ACHN (cell line): ENCODE data around the gene PTPN14.

Experiments used
- DNase-seq: peaks from one replicate; pipeline ENCODE4 v3.0.0-alpha.2; 2015
- in situ Hi-C: cut with HindIII; loops from 2 replicates; pipeline ENCODE4 v1.10.0; 2017; ENCODE audit warnings: low sequenced_read_pairs, low pct_ligation_motif_present, low pct_unique_long_range_greater_than_20kb

The PTPN14 gene

GRCh38 chr1:214451596-214451995 lies 99.8 kb downstream of the PTPN14 start:
- no peak for DNase-seq
- in situ Hi-C loops: no loop called here

DNA sequence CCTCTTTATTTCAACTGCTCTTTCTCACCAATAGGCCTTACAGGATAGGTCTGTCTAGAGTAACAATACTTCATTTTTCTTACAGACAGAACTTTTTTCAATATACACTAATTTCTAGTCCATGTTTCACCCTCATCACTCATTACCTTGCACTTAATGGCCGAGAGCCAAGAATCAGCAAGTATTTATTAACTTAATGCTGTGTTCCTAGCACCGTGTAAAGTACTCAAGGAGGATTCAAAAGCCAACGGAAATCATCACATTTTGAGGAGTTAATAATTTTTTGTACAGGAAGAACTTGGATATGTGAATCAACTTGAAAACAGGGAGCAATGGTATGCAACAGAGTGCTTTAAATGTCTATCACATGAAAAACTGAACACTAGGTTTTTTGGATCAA lies 102.0 kb downstream of the PTPN14 start:
- in situ Hi-C loops: no loop called here
- DNase-seq: peak; percentile 71

DNA sequence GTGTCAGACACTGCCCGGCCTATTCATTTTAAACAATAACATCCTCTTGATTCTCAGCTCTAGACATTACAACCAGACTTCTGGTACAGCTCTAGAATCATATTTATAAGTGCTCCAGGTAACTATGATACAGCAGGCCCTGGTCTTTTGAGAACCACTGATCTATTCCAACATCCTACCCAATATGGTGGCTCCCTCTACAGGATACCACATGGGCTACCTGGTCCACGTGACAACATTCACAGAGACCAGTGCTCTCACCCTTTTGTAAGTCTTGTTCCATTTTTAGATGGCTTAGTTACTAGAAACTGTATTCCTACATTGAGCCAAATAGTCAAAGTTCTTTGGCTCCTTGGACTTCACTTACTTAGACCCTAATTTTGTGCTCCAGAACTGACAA lies 102.9 kb downstream of the PTPN14 start:
- no peak for DNase-seq
- in situ Hi-C loops: no loop called here

DNA sequence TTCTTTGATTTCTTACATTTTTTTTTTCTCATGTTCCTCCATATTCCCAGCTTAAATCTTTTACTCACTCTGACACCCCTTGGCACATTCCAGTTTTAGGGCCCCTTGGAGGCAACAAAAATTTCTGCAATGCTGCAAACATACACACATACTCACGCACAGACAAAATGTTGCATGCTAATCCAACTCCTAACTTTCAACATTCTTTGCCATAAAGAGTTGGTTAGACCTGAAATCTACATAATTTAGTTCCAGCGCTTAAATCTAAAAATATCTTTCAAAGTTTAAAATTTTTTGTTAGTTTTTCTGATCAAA lies 103.9 kb downstream of the PTPN14 start:
- DNase-seq: peak; percentile 55
- in situ Hi-C loops: no loop called here

DNA sequence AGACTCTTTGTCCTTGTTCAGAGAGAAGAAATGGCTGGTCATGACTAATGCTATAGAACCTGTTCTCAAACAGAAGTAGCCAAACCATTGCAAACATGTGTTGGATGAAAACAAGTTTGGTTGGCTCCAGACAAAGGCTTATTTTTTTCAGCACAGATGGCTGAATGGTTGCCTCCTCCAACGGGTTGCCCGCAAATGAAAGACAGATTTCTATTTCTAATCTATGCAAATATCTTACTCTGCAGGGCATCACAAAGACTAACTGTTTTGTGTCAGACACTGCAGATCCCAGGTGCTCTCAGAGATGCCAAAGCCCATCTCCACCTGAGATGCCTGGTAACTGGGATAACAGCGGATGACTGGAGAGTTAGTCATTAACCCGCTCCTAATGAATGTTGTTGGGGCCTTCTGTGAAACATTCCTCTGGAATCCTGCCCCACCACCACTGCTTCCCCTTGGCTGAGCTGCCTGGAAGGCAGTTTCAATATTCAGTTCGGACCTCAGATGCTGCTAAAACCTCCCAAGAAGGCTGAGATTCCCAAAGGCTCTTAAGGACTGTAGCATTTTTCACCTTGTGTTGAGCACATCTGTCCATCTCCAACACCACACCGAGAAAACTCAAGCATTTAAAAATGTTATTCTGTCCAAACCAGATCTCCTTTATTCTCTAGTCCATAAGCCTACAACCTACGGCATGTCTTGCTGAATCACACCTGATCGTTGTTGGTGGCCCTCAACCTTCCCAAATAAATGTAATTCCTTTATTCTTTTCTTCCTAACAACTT lies 104.4 kb downstream of the PTPN14 start:
- in situ Hi-C loops: no loop called here
- peak; percentile 98 for DNase-seq

GRCh38 chr1:214445831-214446614 lies 105.4 kb downstream of the PTPN14 start:
- DNase-seq: peak; percentile 82
- in situ Hi-C loops: no loop called here

DNA sequence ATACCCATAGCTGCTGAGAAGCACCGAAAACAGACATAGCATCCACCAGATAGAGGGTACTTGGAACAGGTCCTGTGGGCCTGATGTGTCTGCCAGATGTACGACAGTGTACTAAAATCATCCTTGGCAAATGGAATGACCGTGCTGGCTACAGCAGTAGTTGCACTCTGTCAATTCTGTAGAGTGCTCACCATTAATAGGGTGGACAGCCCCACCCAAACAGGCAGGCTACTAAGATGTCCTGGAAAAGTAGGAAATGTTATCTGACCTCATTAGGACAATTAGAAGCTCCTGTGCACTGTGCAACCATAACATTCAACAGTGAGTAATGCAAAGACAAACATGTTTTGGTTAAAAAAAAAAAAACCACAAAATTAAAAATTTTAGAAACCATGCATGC lies 106.2 kb downstream of the PTPN14 start:
- no peak for DNase-seq
- in situ Hi-C loops: no loop called here

DNA sequence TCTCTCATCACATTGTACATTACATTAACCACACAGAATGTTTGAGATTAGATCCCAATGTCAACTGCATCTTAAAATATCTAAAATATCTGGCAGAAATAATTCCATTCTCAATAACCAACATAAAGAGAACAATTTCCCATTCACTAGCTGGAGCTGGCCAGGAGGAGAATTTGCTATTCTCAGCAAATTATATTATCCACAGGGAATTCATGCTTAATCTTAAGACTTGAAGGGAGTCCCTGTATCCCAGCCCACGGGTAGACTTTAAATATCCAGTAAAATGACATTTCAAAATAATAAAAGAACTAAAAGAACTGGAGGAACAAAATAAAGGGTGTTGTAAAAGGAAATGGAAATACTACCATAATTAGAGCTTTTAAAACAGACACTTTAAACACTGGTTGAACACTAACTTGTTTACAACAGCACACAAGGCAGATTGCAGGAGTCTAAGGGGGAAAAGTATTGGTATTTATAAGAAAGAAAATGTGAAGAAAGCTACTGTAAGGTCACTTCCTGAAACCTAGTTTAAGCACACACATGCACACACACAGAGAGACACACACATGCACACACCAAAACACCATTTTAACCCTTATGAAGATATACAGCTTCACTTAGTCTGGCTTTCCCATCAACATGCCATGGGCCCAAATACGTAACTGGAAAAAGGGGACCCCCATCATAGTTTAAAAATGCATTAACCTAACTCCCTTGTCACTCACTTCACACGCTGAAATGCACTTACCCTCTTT lies 107.0 kb downstream of the PTPN14 start:
- DNase-seq: no peak
- in situ Hi-C loops: no loop called here

- in situ Hi-C loops: no loop called here
- no peak for DNase-seq
Observed at GRCh38 chr1:214441119-214441518, 110.3 kb downstream of the PTPN14 start.

- in situ Hi-C loops: no loop called here
- no peak for DNase-seq
Observed at GRCh38 chr1:214440219-214440965, 111.0 kb downstream of the PTPN14 start.

- in situ Hi-C loops: no loop called here
- no peak for DNase-seq
Observed at GRCh38 chr1:214439352-214440119, 111.9 kb downstream of the PTPN14 start.

DNA sequence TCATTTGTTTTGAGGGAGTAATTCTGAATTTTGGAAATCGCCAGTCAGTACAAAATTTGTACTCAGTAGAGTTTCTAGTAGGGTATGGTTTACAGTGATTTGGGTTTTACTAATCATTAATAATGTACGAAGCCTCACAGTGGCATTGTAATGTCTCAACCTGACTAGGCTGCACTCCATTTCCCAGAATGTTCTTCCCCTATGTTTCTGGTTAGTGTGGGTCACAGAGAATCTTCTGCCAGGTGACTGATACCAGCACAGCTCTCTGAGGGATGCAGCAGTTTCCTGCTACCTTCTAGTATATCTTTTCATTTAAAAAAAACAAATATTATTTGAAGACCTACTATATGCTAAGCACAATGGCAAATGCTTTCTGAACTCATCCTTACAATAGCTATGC lies 112.9 kb downstream of the PTPN14 start:
- DNase-seq: no peak
- in situ Hi-C loops: no loop called here

GRCh38 chr1:214438075-214438474 lies 113.3 kb downstream of the PTPN14 start:
- in situ Hi-C loops: no loop called here
- DNase-seq: no peak

DNA sequence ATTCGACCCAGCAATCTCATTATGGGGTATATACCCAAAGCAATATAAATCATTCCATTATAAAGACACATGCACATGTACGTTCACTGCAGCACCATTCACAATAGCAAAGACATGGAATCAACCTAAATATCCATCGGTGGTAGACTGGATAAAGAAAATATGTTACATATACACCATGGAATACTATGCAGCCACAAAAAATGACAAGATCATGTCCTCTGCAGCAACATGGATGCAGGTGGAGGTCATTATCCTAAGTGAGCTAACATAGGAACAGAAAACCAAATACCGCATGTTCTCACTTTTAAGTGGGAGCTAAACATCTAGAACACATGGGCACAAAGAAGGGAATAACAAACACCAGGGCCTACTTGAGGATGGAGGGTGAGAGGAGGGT lies 115.5 kb downstream of the PTPN14 start:
- DNase-seq: no peak
- in situ Hi-C loops: no loop called here

- in situ Hi-C loops: no loop called here
- DNase-seq: no peak
Observed at GRCh38 chr1:214432245-214432644, 119.2 kb downstream of the PTPN14 start.

- in situ Hi-C loops: no loop called here
- DNase-seq: no peak
Observed at GRCh38 chr1:214429951-214430770, 121.2 kb downstream of the PTPN14 start.

- peak; percentile 98 for DNase-seq
- in situ Hi-C loops: no loop called here
Observed at GRCh38 chr1:214427871-214428277, 123.5 kb downstream of the PTPN14 start.
